Activated B cell treated with CpG ODN at 0.5 μM for 24 hours (primary cell): ENCODE data around the gene SAP30L. TPM values are rescaled to one million over a fixed set of nuclear protein-coding genes. Genes with fewer than 3 reads are reported as not detected.

Experiments
- ATAC-seq: fragments of 200-7000 bp; cut with Tn5 transposase; one replicate; pipeline ENCODE4 v1.10.0; 2021; ENCODE audit warnings: low read depth, mild to moderate bottlenecking, moderate library complexity
- CTCF ChIA-PET: fragments of 350-600 bp; sonication (Branson Sonifier 250); formaldehyde crosslinking; loops from one replicate; lab custom pipeline; 2021; ENCODE audit warnings: antibody characterized with exemption; lab: Charles Lee
- POLR2A ChIA-PET: fragments of 350-600 bp; sonication (Branson Sonifier 250); formaldehyde crosslinking; loops from one replicate; lab custom pipeline; 2021; ENCODE audit warnings: antibody characterized with exemption; lab: Charles Lee
- DNase-seq: peaks from one replicate; pipeline ENCODE4 v3.0.0; 2022
- H3K27ac Mint-ChIP-seq: one replicate; pipeline ENCODE4 v1.8.0; 2020; ENCODE audit warnings: mixed read lengths
- H3K27me3 Mint-ChIP-seq: one replicate; pipeline ENCODE4 v1.8.0; 2021; ENCODE audit warnings: mixed read lengths
- H3K36me3 Mint-ChIP-seq: one replicate; pipeline ENCODE4 v1.8.0; 2021; ENCODE audit warnings: low read depth, mixed read lengths
- H3K4me1 Mint-ChIP-seq: one replicate; pipeline ENCODE4 v1.8.0; 2021; ENCODE audit warnings: mixed read lengths
- H3K4me3 Mint-ChIP-seq: one replicate; pipeline ENCODE4 v1.8.0; 2020; ENCODE audit warnings: mild to moderate bottlenecking, mixed read lengths
- H3K9me3 Mint-ChIP-seq: one replicate; pipeline ENCODE4 v1.8.0; 2020; ENCODE audit warnings: mixed read lengths
- CTCF ChIP-seq: fragments of 200-600 bp; IDR thresholded peaks from one replicate; pipeline ENCODE4 v1.8.0; 2022; ENCODE audit warnings: antibody characterized with exemption, mild to moderate bottlenecking
- intact Hi-C: fragments of 100-400 bp; cut with micrococcal nuclease; formaldehyde crosslinking; loops from one replicate; pipeline ENCODE4 v1.15.1; 2024
- total RNA-seq: library from RNA; stranded (reverse); gene quantifications from 2 replicates; pipeline ENCODE4 v1.2.3, GENCODE V29; 2022

Gene SAP30L
- total RNA-seq, 1 donor from 2014 or later = 28.9 TPM

DNA sequence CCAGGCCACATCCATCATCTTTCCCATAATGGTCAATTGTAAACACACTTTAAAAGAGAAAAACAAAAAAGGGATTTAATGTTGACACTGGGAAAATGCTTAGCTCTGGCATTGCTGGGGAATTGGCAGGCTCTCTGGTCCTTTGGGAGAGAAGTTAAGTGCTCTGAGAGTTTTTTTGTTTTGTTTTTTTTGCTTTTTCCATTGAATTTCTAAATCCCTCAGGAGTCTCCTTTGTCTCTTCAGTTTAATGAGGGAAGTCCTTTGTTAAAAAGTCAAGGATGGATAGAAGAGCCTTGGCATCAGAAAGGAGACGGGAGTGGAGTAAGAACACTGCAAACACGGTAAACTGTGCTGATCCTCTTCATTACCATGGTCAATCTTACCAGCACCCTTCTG, 39.3 kb downstream of the SAP30L start:
- DNase-seq (no peak), ATAC-seq (no peak)
- no peak overlapping the region for H3K4me3 Mint-ChIP-seq
- intact Hi-C loops = no loop called here
- peaks cover 83% of the 10 kb centered on the region for H3K27me3 Mint-ChIP-seq
- POLR2A ChIA-PET = no interaction called here
- H3K9me3 Mint-ChIP-seq = no peaks in the 10 kb centered on the region
- H3K4me1 Mint-ChIP-seq = peaks cover 13% of the 10 kb centered on the region
- H3K36me3 Mint-ChIP-seq = no peaks in the 10 kb centered on the region
- no peak overlapping the region for H3K27ac Mint-ChIP-seq
- CTCF ChIA-PET = no interaction called here
- no peak for TF ChIP-seq CTCF

DNA sequence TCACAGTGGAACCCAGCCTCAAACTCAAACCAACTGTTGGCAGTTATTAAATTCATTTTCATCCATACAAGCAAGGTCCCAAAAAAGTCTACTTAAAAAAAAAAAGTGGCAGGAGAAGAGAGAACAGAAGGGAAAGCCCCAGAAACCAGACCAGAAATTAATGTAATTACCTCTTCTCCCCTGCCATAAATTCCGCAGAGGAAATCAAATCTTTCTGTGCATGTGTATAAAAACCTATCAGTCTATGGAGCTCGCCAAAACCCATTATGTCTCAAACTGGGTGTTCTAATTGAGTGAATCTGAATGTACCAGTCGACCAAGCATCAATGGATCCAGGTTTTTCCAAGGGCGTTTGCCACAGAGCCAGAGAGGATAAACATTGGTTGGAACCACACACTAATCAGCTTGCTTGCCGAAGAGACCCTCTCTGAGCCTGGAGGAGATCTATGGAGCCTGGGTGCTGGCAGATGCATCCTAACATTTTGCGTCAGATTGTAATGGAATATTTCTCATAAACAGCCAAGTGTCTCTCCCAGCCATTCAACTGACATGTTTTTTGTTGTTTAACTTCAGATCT, 40.1 kb downstream of the SAP30L start:
- Mint-ChIP-seq H3K9me3 (no peaks in the 10 kb centered on the region), H3K36me3 (no peaks in the 10 kb centered on the region), H3K4me3 (no peak overlapping the region), H3K27me3 (peaks cover 79% of the 10 kb centered on the region), H3K4me1 (peaks cover 8% of the 10 kb centered on the region), H3K27ac (no peak overlapping the region)
- ChIA-PET CTCF (no interaction called here), POLR2A (no interaction called here)
- DNase-seq = no peak
- ATAC-seq = no peak
- TF ChIP-seq CTCF = no peak
- intact Hi-C loops = no loop called here

DNA sequence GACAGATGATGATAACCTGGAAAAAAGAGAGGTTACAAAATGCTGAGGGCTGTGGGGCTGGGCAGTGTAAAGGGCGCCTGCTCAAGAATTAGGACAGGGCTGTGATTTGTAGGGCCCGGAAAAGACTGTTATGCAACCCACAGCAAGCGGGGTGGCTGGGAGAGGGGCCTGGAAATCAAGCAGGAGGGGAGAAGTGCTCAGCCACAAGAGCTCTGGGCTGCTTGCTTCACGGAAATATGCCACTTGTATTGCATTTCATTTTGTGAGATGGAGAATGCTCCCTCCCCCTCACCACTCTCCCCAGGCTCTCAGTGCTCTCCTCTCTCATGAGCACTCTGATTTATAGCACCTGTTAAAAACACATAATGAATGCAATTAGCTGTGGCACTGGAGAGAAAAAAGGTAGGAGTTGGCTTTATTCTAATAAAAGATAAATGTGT, 40.6 kb downstream of the SAP30L start:
- CTCF ChIA-PET = no interaction called here
- H3K27ac Mint-ChIP-seq = no peak overlapping the region
- peaks cover 77% of the 10 kb centered on the region for H3K27me3 Mint-ChIP-seq
- H3K36me3 Mint-ChIP-seq = no peaks in the 10 kb centered on the region
- H3K9me3 Mint-ChIP-seq = no peaks in the 10 kb centered on the region
- H3K4me1 Mint-ChIP-seq = peaks cover 8% of the 10 kb centered on the region
- DNase-seq = no peak
- POLR2A ChIA-PET = no interaction called here
- no peak for TF ChIP-seq CTCF
- intact Hi-C loops = no loop called here
- no peak overlapping the region for H3K4me3 Mint-ChIP-seq
- ATAC-seq = no peak

DNA sequence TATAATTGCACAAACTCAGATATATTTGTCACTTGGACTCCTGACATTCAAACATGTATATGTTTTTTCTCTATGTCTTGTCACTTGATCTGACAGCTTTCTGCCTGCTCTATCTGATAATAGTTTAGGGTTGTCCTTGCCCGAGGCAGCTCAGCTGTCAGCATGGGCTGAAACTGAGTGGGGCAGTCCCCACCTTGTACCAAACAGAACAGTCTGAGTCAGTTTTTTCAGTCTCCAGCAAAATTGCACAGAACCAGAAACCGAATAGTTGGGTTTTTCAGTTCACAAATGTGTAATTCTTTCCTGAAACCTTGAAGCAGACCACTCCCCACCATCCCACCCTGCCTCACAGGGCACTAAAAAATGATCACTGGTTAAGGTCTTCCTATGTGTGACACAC, 41.7 kb downstream of the SAP30L start:
- Mint-ChIP-seq H3K36me3 (no peaks in the 10 kb centered on the region), H3K4me3 (no peak overlapping the region), H3K9me3 (no peaks in the 10 kb centered on the region), H3K4me1 (peaks cover 8% of the 10 kb centered on the region), H3K27me3 (peaks cover 70% of the 10 kb centered on the region), H3K27ac (no peak overlapping the region)
- ChIA-PET POLR2A (no interaction called here), CTCF (no interaction called here)
- ATAC-seq (no peak), DNase-seq (no peak)
- intact Hi-C loops = no loop called here
- TF ChIP-seq CTCF = no peak

DNA sequence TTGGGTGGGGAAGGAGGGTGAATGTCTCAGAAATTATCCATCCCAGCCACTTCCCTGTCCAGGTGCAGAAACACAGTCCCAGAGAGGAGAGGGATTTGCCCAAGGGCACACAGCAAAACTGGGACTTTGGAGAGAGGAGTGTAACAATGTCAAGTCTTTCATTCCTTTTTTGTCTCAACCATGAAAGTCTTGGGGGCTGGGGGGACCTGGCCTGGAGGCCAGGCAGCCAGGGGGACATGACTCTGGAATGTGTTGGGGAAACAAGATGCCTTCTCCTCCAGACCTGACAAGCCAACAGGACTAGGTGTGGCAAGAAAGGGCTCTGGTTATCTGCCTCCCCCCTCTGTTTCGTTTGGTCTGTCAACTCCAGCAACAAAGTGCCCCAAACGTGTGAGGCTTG, 46.1 kb downstream of the SAP30L start:
- POLR2A ChIA-PET = no interaction called here
- intact Hi-C loops = no loop called here
- no peak for TF ChIP-seq CTCF
- DNase-seq (no peak), ATAC-seq (no peak)
- Mint-ChIP-seq H3K27me3 (peaks cover 54% of the 10 kb centered on the region), H3K27ac (no peak overlapping the region), H3K4me1 (no peaks in the 10 kb centered on the region), H3K9me3 (no peaks in the 10 kb centered on the region), H3K4me3 (no peak overlapping the region), H3K36me3 (no peaks in the 10 kb centered on the region)
- CTCF ChIA-PET = interaction anchor here (1.5 kb wide), 1 partner anchor 24 kb away, joined by 3 read pairs; no protein-coding TSS in a partner anchor
